NCI-H69 (cell line): ENCODE data around the gene PKD1.
"Not testable (repeated sequence)": the region's sequence is repeated elsewhere in the genome, so short reads cannot be mapped to it uniquely, and the experiment has no call there.

Experiments
- DNase-seq: peaks from one replicate; lab custom pipeline; 2025; lab: John Stamatoyannopoulos, UW

PKD1 gene

DNA sequence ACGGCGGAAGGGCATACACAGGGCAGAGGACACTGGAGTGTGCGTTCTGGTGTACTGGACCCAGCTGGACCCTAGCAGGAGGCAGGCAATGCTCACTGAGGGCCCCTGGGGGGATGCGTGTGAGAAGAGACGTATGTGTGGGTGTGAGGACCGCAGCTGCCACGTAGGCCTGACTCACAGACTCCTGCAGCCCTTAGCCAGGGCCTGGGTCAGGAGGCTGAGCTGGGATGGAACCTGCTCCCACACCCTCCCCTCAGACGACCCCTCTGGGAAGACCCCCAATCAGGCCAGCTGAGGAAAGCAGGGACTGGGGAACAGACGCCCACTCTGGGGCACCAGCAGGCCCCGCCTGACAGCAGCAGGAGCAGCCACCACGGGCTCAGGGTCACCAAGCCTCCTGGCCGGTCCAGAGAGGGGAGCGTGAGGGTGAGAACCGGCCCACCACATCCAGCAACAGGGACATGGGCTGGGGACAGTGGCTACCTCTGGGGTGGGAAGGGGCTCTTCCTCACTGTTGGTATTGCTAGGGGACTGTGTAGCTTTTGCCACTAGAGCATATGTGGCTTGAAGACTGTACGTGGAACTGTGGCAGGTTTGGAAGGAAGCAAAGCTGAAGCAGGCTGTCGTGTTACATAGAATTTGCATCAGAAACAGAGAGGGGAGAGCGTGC lies 28.4 kb downstream of the PKD1 start:
- DNase-seq = not testable (repeated sequence)

GRCh38 chr16:2106211-2106610 lies 29.5 kb downstream of the PKD1 start:
- not testable (repeated sequence) for DNase-seq

- not testable (repeated sequence) for DNase-seq
These were observed 29.9 kb downstream of the PKD1 start for GRCh38 chr16:2105769-2106168.

DNA sequence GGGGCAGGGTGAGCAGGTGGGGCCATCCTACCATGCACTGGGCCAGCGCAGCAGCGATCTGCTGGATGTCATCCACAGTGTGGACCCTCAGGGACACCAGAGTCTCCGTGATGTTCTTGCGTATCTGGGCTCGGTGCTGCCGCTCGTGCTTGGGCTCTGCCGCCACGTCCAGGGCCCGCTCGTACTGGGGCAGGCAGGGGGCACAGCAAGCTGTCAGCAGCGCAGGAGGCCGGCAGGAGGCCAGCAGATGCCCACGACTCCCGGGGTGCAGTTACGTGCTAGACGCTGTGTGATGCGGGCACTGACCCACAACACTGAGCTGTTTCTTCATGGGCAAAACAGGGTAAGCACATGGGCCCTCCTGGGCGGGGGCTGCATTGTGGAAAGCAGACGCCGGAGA lies 30.4 kb downstream of the PKD1 start:
- not testable (repeated sequence) for DNase-seq

DNA sequence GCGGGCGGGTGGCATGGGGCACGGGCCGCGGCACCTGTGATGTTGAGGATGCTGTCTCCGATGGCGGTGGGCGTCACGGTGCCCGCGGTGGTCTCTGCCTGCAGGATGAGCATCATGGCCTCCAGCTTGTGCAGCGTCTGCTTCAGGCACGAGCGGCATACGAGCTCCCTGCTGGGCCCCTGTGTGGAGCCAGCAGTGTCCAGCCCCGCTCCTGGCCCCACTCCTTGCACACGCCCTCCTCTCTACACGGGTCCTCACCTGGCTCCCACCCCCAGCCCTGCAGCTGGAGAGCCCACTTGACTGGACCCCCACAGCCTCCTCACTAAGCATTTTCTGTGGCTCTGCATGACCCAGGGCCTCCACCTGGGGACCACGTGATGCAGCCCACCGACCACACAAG lies 31.2 kb downstream of the PKD1 start:
- not testable (repeated sequence) for DNase-seq

DNA sequence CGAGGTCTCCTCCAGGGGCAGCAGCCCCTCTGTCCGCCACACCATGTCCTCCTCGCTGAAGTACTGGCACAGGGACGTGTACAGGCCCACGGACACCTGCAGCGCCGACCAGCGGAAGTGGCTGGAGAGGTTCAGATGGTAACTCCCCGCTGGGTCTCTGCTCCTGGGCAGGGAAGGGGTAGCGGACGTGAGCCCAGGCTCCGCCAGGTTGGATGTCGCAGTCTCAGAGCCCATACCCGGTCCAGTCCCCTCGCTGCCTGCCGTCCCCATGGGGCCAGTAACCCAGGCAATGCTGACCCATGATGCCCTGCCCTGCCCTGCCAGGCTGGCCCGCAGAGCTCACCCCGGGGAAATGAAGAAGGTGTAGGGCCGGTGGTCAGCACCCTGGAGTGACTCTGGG lies 33.2 kb downstream of the PKD1 start:
- no peak for DNase-seq

GRCh38 chr16:2101581-2101980 lies 34.1 kb downstream of the PKD1 start:
- DNase-seq = not testable (repeated sequence)

- not testable (repeated sequence) for DNase-seq
These were observed 38.0 kb downstream of the PKD1 start for GRCh38 chr16:2097689-2098088.

- DNase-seq = no peak
These were observed 38.7 kb downstream of the PKD1 start for GRCh38 chr16:2096853-2097595.

DNA sequence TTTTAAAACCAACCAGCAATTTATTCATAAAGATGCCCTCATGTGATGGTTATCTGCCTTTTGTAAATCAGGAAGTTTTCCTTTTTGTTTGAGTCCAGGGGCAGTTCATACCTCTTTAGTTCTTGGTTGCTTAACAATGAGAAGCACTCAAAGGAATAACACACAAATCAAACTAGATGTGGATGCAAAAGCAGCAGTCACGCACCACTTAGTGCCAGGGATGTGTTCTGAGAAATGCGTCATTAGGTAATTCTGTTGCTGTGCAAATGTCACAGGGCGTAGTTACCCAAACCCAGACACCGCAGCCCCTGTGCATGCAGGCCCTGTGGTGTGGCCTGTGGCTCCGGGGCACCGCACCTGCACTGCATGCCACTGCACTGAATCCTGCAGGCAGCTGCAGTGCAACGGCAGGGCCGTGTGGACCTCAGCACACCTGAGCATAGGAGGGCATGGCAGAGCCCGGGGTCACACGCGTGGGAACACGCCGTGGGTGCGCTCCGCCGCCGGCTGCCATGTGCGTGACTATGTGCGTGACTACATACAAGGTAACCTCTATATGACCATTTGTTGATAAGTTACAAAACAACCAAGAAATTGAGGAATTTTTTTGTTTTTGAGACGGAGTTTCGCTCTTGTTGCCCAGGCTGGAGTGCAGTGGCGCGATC lies 39.6 kb downstream of the PKD1 start:
- DNase-seq = no peak

GRCh38 chr16:2095315-2095853 lies 40.3 kb downstream of the PKD1 start:
- DNase-seq = no peak

DNA sequence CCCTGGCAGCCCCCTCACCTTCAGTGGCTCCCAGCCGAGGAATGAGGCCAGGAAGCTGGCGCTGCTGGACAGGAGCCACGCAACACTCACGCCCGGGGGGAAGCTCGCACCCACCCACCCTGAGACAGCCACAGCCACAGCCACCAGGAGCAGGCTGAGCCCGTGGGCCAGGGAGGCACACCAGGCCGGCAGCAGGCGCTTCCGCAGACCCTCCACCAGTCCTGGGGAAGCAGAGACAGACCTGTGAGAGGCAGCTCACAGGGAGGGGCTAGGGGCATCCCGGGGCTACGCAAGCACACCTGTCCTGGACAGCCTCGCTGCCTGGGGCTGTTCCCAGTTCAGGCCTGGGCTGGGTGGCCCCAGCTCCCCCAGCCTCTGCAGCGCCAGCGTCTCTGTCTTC lies 41.9 kb downstream of the PKD1 start:
- DNase-seq = no peak

- no peak for DNase-seq
These were observed 42.8 kb downstream of the PKD1 start for GRCh38 chr16:2092866-2093265.

- no peak for DNase-seq
These were observed 43.5 kb downstream of the PKD1 start for GRCh38 chr16:2092256-2092620.

DNA sequence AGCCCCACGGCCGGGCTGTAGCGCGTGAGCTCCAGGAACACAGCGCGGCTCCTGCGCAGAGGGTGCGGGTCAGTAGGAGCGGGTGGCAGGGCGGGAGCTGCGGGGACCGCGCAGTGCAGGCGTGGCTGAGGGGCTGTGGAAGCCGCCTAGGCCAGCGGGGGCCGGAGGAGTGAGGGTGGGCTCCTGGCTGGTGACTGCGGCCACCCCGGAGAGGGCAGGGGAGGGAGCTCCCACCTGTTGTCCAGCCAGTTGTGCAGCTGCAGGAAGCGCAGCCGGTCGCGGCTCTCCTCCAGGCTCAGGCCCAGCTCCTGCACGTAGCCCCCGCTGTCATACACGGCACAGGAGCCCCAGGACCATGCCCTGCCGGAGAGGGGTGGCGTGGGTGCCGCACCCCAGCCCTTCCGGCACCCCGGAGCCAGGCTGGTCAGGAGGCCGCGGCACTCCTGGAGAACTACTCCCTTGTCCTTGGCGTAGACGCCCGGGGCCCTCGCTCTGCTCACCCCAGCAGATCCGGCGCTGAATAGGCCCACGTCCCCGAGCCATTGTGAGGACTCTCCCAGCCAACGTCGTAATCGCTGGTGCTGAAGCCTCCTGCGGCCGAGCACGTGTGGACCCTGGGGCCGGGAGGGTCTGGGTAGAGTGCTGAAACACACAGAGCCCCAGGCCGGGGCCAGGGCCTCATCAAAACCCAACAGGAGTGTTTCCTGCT lies 44.0 kb downstream of the PKD1 start:
- DNase-seq = no peak

GRCh38 chr16:2090777-2091546 lies 44.7 kb downstream of the PKD1 start:
- DNase-seq = no peak

DNA sequence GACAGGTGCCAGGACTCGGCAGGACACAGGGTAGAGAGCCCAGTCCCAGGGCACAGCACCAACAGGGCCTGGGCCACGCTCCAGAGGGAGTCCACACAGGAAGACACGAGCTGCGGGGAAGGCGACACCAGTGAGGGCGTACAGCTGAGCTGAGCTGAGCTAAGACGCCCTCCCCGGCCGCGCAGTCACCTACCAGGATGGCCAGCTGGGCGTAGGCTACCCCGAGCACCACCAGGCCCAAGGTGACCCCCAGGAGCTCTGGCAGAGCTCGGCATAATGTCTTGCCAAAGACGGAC lies 45.3 kb downstream of the PKD1 start:
- no peak for DNase-seq

- DNase-seq = no peak
These were observed 45.8 kb downstream of the PKD1 start for GRCh38 chr16:2089706-2090480.

GRCh38 chr16:2088759-2089358 lies 46.8 kb downstream of the PKD1 start:
- DNase-seq = peak; percentile 54
